ENCODE data around the gene CLNK. TPM values are rescaled to one million over a fixed set of nuclear protein-coding genes. Genes with fewer than 3 reads are reported as not detected.

The CLNK gene
- total and polyA plus RNA-seq, 2 of the 8 experiments (the other 6 are each of a cell fraction or from before 2014, with no cell fraction given) = not detected

GRCh38 chr4:10456260-10456594 lies 228.3 kb downstream of the CLNK start:
- ChIA-PET CTCF (ENCODE audit: partially characterized antibody) (interaction anchor here (0.7 kb wide), 1 partner anchor 13 kb away, joined by 3 read pairs; no protein-coding TSS in a partner anchor), POLR2A (ENCODE audit: partially characterized antibody) (interaction anchor here (1.1 to 2.0 kb wide), 3 partner anchors 40 to 338 kb away, joined by 3 to 7 read pairs (median 5); no protein-coding TSS in a partner anchor)
- Histone ChIP-seq H2BK20ac (ENCODE audit: low read length) (no peak overlapping the region), H4K20me1 (replicated peaks in 1 of 2; ENCODE audit: control insufficient read depth in 1 of 2, insufficient read depth in 2 of 2, low read length in 2 of 2) (peaks cover 6 to 14% of the 10 kb centered on the region in 2 experiments), H2BK5ac (ENCODE audit: low read depth, low read length) (no peak overlapping the region), H3K27ac (ENCODE audit: low read depth, low read length) (no peak overlapping the region), H3K79me1 (ENCODE audit: low read depth, low read length) (no peaks in the 10 kb centered on the region), H3K4ac (replicated peaks; ENCODE audit: insufficient read length, low read depth, low read length) (no peak overlapping the region), H3K4me3 (ENCODE audit: extremely low read depth in 1 of 4, insufficient read depth in 2 of 4, low read depth in 3 of 4, low read length in 4 of 4) (peak overlapping the region; percentile 49 to 70 (median 63)), H3K79me2 (ENCODE audit: control insufficient read depth in 1 of 2, insufficient read depth in 2 of 2, low read length in 2 of 2) (no peaks in the 10 kb centered on the region), H2BK15ac (ENCODE audit: low read length) (no peak overlapping the region), H3K56ac (replicated peaks; ENCODE audit: insufficient read length, low read depth, low read length) (no peak overlapping the region), H3K23ac (ENCODE audit: insufficient read length) (no peak overlapping the region), H2AK5ac (ENCODE audit: low read depth, low read length) (no peak overlapping the region), H3K23me2 (ENCODE audit: low read depth, low read length) (peaks cover 5% of the 10 kb centered on the region; the same call in 1 of the 2 replicates), H3K4me1 (replicated peaks in 1 of 4; ENCODE audit: control insufficient read depth in 3 of 4, insufficient read depth in 4 of 4, low read length in 3 of 4) (peaks cover 10 to 21% (median 13%) of the 10 kb centered on the region in 4 experiments), H3K18ac (ENCODE audit: extremely low read depth, low read length) (no peak overlapping the region), H2BK120ac (replicated peaks; ENCODE audit: low read depth, low read length) (no peak overlapping the region), H2AFZ (ENCODE audit: low read length) (peak overlapping the region; percentile 88), H4K91ac (replicated peaks; ENCODE audit: insufficient read length, low read length) (no peak overlapping the region), H3K36me3 (ENCODE audit: control insufficient read depth in 2 of 4, insufficient read depth in 4 of 4, low read length in 3 of 4) (peaks cover 2 to 3% (median 3%) of the 10 kb centered on the region in 4 experiments; a peak in 2 of 8 replicates), H3K27me3 (replicated peaks in 1 of 4; ENCODE audit: control insufficient read depth in 3 of 4, extremely low read depth in 1 of 4, insufficient read depth in 3 of 4, low read length in 3 of 4) (peaks cover 41 to 62% (median 56%) of the 10 kb centered on the region in 4 experiments), H4K5ac (ENCODE audit: insufficient read length, low read depth, low read length) (no peak overlapping the region), H3K9me3 (ENCODE audit: insufficient read depth in 2 of 2, low read depth in 1 of 2, low read length in 1 of 2) (no peaks in the 10 kb centered on the region), H3K14ac (ENCODE audit: insufficient read length) (no peak overlapping the region), H4K8ac (ENCODE audit: extremely low read depth, insufficient read depth, low read length) (peak overlapping the region; percentile 7; the same call in 1 of the 2 replicates), H2BK12ac (ENCODE audit: low read depth, low read length) (no peak overlapping the region), H3K4me2 (ENCODE audit: insufficient read depth in 1 of 2, low read depth in 2 of 2, low read length in 2 of 2) (peak overlapping the region; percentile 69 to 74), H3K9ac (replicated peaks in 1 of 4; ENCODE audit: extremely low read depth in 1 of 4, low read depth in 3 of 4, low read length in 3 of 4) (peak overlapping the region in 3 of 4 experiments; percentile 5 to 71 (median 63); a peak in 5 of 7 replicates)
- TF ChIP-seq SRF (IDR thresholded peaks at IDR 0.05; ENCODE audit: low read depth, low read length) = no peak
- TF ChIP-seq SUZ12 (IDR thresholded peaks at IDR 0.05; ENCODE audit: low read length) = peak; percentile 59
- peak; percentile 40 for TF ChIP-seq EZH2 (IDR thresholded peaks at IDR 0.05; ENCODE audit: low read depth, low read length, severe bottlenecking)
- DNase-seq (ENCODE audit: low read depth in 1 of 2, low spot score in 2 of 2) (no peak), FAIRE-seq (no peak)
- WGBS, 2 experiments (ENCODE audit: extremely low coverage in 1 of 2, insufficient coverage in 1 of 2, insufficient read length in 1 of 2, insufficient replicate concordance in 2 of 2, low coverage in 1 of 2, low lambda C conversion rate in 2 of 2, missing lambda C conversion rate in 1 of 2) = 23% methylated on average over 11 of the region's 11 CpGs; no CpG with 5 or more reads in 1 of the 2 experiments
